ENCODE results near the gene CFDP1.

The CFDP1 gene

DNA sequence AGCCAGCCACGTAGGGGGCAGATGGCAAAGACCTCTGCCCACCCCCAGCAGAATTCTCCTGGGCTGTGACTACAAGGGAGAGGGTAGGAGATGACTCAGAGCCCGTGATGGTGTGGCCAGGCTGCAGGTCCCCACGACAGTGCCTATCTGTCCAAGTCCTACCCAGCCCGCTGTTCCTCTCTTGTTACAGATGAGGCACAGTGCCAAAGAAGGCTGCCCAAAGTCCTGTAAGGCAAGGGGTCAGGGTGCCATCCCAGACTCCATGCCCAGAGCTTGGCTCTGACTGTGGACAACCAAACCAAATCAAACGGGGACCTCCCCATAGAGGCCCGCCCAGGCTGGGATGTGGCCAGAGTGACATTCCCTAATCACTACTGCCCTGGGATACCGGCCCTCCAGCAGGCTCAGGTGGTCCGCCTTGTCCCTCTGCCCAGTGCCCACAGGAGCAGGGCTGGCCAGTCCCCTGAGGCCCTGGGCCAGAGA lies 169.3 kb downstream of the CFDP1 start:
- no peak for DNase-seq

DNA sequence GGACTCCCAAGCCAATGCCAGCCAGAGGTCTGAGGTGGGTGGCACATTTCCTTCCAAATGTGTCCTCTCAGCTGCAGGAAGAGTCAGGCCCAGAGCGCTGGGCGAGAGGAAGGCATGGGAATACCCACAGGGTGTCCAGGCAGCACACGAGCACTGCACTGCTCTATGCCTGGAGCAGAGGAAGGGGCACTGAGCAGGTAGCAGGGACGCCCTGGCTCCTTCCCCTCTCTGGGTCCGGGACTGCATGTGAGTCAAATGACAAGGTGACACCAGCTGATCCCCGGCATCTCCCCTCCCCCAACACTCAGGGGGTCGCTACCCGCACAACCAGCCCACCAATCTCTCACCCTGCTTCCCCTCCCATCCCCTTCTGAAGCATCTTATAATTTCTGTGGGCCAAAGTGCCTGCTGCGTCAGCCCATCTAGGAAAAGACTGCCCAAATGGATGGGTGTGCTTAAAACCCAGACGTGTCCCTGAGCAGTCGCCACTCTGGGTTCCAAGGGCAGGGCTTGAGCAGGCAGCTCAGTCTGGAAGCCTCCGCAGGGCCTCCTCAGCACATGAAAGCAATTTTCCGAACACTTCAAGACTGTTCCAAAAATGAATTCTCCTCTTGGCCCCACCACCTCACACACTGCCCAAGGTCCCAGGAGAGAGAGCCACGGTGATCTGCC lies 169.9 kb downstream of the CFDP1 start:
- DNase-seq: no peak

DNA sequence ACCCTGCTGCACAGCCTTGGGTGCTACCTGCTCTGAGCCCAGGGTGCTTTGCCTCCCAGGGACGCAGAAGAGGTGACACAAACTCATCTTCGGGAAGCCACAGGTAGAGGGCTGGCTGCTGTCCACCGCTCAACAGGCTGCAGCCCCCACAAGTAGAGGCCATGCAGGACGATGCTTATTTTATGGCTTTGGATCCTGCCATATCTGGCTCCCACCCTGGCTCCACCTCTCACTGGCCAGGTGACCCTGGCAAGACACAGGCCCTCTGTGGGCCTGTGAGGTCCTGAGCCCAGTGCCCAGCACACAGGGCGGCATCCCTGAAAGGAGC lies 170.5 kb downstream of the CFDP1 start:
- DNase-seq: no peak

DNA sequence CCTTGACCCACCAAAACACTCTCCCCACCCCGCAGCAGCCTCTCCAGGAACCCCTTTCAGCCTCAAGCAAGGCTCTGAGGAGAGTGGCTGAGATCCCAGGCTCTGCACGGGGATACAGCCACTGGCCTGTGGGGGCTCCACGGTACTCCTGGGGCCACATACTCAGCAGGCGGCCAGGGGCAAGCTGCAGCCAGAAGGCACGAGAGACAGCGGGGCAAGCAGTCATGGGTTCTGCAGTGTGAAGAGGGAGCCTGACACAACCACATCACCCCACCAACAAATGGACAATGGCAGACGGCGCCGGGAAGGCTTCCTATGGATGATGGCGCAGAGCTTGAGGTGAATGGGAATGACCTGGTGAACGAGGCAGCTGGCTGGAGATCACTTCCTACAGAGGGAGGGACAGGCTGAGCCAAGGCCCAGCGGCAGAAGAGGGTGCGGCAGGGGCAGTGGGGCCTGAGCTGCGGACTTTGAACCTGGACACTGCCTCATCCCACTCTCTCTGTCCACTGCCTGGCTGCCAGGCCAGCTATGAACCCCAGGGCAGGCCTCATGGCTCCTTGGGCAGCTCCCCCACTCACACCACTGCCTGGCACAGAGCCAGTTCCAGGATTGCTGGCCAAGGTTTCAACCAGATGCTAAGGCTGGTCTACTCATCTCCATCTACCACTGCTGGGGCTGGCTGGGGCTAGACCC lies 171.1 kb downstream of the CFDP1 start:
- no peak for DNase-seq

DNA sequence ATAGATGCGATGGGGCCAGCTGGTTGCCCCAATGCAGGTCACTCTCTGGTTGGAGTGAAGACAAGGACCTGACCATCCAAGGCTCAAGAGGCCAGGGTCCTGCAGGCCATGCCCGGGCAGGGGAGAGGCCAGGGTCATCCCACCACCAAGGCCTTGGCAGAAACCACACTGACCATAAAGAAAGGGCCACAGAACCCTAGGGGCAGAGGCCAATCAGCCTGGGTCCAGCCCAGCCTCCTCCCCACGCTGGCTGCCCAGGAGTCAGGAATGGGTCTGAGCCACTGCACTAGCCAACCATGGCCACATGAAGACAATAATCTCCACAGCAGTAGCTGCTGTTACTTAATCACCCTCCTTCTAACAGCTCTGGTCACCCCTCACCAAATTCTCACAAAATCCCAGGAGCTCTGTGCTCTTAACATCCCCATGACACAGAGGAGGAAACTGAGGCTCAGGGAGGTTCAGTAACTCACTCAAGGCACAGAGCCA lies 171.7 kb downstream of the CFDP1 start:
- no peak for DNase-seq

DNA sequence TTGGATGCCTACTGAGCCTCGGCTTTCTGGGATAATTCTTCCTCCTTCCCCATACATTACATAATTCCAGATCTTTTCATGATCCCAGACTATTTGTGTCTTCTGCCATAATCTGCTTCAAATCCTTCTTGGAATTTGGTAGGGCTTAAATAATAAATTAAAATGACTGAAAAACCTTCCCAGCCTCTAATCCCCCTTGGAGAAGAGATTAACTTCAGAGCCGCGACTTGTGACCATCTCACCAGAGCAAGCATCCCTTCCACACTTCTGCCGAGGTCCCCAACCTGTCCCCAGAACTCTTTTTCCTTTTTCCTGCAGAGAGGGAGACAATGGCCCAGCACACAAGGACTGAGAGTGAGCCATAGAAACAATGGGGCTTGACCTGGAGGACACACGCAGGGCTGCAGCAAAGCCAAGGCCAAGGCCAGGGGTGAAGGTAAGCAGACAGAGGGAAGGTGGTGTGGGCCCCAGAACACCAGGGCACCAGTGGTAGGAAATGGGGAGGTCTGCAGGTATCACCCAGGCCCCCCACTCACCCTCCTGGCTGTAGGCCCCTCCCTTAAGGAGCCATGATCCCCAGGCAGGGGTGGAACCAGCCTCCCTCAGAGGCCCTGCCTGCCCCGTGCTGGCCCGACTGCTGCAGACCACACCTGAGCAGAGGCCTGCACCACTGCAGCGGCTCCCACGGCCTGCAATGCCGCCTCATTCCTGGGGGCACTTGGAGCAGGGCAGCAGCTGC lies 172.3 kb downstream of the CFDP1 start:
- DNase-seq: no peak

DNA sequence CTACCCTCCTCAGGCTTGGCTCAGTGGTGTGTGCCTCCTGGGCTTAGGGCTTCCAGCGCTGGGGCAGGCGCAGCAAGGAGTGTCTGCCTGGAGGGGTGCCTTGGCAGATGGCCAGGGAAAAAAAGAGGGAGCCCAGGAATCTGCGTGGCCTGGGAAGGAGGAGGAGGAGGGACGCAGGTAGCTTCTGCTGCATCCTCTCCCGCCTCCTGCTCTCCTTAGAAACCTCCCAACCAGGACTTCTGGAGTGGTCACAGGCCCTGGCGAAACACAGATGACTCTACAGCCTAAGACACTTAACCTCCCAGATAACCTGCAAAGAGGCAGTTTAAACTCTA lies 174.5 kb downstream of the CFDP1 start:
- no peak for DNase-seq

DNA sequence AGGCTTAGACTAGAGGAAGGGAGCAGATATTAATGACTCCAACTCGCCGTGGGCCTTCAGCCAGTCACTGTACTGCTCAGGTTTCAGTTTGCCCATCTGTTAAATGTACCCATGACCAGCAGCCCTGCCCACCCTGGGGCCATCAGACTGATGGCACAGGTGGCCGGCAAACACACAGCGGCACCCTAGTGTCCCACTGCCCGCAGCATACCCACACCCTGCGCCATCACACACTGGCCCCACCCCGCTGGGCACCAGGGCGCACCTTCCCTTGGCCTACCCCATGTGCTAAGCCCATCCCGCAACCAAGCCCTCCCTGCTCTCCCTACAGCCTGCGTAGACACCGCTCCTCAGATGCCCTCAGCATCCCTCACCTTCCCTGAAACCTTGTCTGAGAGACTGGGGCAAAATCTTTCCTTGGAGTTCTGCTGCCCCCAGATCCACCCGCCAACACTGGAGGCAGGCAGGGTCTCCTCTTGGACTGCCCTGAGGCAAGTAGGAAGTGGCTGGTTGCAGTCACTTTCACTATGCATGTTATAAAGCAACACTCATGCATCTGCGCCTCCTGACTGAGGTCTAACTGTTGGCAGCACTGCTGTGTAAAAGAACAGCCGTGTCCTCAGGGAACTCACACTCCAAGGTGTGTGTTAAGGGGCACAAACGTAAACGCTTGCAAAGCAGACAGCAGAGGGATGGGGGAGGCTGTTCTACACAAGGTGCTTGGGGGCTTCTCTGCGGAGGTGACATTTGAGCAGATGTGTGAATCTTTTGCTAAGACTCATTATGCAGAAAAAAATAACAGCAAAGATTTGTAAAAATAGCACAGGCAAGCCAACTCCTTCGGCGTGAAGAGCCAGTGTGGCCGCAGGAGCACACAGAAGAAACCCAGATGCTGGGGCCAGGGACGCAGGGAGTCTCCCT lies 175.2 kb downstream of the CFDP1 start:
- no peak for DNase-seq

DNA sequence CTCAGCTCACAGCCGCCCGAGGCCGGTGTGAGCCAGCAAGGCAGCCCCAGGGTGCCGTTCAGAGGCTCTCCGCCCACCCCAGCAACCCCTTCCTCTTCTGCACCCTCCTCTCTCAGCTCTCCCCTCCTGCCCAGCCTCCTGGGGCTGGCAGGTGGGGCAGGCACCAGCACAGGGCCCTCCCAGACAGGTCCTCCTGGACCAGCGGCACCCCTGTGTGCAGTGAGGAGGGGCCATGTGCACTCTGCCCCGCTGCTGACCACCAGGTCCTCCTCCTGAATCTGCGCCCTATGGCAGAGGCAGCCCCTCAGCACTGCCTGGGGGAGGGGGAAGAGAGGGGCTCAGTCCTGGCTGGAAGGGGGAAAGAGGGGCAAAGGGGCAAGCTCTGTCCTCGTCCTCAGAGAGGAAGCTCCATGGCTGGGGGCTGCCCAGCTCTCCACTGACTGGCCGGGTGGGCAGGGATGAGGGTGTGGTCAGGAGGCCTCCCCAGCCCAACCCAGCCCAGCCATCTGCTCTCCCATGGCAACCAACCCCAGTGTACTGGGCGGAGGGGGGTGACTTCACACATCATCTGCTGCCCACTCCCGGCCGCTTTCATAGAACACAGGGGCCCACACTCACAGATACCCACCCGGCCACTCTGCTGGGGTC lies 176.5 kb downstream of the CFDP1 start:
- no peak for DNase-seq

DNA sequence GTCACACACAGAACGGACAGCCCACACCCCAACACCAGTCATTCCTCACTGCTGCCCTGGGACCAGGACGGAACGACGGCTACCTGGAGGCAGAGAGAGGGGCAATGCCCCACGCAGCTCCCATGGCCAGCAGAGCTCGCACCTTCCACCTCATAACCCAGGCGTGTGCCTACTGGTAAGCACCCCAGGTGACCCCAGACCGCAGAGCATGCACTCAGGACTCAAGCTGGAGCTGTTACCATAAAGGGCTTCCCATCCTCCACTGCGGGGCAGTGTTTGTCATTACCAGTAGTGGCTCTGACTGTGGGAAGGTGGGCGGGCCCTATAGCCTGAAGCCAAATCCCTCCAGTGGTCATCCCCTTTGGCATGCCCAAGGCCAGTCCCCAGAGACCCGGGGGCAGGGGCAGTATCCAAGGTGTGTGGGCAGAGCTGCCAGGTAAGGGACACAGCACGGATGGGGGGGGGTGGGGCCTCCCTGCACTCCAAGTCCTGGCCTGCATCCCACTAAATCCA lies 177.2 kb downstream of the CFDP1 start:
- DNase-seq: no peak

DNA sequence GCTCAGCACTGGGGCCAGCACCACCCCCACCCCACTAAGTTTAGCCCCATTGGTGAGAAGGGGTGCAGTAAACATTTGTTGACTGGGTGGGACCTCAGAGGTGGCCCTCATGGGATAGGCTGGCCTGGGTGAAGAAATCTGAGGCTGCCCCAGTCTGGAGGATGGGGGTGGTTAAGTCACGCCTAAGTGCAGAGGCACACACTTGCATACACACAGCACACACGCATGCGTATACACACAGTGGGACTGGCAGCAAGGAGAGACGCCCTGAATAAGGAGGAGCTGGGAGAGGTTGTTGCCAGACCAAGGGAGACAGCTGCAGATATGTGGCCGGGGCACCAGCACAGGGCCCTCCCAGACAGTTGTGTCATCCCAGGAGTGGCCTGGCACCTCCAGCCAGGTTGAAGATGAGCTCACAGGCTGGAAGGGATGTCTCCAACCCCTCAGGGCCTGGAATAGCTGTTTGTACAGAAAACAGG lies 178.9 kb downstream of the CFDP1 start:
- no peak for DNase-seq

DNA sequence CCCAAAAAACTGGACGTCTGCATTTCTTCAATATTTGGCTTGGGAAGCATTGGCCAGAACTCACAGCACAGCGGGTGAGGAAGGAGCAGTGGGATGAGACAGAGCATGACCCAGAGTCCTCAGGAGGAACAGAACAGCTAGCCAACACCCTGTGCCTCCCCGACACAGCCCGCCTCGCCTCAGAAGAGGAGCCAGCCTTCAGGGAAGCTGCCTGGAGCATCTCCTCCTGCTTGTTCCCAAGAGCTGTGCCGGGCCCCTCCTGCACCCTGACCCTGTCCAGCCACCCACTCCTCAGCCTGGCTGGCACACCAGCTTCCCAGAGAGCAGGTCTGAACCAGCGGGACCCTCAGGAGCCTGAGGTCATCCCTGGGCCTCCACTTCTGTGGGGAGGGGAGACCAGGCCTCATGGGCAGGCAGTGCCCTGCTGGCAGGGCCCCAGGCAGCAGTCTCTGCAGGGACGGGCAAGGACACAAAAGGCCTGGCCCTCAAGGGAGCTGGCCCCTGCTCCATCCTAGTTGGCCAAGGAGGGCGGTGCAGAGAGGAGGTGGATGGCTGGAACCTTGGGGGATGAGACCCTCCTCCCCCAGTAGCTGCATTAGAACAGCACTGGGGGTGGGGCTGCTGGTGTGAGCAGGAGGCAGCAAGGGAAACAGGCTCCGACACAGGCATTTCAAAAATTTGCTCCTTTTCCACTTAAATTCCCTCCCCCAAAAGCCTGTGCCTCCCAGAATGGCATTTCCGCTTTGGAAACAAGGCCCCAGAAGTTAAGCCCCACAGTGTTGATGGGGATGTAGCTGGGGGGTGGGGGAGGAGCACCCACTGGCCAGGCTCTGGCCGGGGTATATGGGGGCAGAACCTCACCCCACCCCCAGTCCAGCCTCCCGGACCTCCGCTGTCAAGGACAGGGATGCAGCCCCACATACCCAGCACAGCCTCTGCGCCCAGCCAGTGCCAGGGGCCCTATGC lies 180.1 kb downstream of the CFDP1 start:
- no peak for DNase-seq

DNA sequence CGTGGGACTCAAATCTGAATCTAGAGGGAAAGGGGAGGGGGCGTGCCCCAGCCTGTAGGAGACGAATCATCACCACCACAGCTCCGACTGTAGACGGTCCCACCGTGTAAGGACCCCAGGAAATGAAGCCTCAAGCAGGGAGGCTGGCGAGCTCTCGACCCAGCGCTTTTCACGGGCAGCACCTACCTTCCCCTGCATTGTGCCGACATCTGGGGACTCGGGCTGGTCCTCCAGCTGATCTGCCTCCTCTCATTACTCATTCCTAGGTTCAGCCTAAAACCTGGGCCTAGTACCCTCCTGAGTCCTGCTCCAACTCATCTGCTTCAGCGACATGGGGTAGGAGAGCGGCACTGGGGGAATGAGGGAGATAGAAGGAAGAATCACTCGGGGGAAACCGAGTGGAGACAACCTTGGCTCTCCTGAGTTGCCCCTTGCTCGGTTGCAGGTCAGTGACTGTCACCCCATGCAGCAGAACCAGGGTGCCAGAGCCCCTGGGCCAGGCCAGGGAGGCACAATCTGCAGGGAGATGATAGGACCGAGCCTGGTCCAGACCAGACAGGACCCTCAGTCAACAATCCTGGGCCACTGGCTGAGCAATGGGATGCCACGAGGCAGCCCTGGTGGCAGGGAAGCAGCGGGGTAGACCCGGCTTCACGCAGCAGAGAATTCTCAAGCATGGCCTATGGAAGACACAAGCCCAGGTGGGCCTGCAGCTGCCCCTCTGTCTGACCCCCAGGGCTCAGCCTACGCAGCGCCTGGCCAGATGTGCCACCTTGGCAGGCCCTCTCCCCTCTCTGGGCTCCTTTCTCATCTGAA lies 181.0 kb downstream of the CFDP1 start:
- DNase-seq: no peak

DNA sequence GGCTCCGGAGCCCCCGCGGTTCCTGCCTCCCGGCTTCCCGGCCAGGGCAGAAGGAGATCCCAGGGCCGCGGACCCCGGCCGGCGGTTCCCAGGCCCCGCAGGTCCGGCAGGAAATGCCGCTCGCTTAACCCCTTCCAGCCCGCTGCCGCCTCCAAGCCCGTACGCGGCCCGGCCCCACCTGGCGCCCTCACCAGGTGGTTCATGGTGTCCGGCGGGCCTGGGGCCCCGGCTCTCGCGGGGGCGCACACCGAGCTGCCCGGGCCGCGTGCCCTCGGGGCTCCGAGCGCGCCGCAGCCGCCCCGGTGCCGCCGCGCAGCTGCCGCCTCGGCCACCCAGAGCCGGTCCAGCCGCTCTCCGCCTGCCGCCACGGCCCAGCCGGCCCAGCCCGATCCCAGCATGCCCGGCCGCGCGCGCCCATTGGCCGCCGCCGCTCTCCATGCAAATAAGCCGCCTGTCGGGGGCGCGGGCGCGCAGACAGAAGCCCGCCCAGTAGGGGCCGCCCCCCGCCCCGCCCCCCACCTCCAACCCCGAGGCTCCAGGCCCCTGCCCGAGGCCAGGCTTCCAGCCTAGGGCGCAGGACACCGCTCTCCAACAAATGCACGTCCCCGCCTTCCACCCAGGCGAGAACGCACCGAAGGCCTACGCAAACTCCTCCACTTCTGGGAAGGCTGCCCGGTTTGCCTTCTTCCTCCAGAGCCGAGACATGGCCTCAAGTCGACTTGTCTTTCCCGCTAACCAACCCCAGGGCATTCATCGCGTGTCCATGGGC lies 181.8 kb downstream of the CFDP1 start, which contains the start of gene BCAR1:
Gene BCAR1, minus strand, starts transcription at position 345 of the 769 bp plus-strand sequence. Its CDS starts 142 bp downstream, at position 203.
- peak; percentile 40 to 67 for DNase-seq

DNA sequence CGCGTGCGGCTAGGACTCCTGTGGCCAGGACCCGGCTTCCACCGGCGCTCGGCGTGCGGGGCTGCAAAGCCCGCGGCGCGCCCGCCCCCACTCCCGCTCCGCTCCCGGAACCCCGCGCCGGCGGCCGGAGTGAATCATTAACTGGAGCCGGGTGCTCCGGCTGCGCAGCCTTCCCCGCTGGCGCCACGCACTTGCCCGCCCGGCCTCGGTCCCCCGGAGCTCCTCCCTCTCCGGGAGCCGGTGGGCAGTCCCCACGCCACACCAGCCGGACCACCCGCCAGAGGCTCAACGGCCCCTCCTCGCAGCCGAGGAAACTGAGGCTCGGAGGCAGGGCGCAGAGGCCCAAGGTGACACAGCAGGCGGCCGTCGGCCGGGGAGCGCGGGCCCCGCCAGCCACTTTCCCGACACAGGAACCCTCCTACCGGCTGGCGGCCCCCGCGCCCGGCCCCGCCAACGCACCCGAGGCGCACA lies 182.5 kb downstream of the CFDP1 start:
- DNase-seq: no peak

DNA sequence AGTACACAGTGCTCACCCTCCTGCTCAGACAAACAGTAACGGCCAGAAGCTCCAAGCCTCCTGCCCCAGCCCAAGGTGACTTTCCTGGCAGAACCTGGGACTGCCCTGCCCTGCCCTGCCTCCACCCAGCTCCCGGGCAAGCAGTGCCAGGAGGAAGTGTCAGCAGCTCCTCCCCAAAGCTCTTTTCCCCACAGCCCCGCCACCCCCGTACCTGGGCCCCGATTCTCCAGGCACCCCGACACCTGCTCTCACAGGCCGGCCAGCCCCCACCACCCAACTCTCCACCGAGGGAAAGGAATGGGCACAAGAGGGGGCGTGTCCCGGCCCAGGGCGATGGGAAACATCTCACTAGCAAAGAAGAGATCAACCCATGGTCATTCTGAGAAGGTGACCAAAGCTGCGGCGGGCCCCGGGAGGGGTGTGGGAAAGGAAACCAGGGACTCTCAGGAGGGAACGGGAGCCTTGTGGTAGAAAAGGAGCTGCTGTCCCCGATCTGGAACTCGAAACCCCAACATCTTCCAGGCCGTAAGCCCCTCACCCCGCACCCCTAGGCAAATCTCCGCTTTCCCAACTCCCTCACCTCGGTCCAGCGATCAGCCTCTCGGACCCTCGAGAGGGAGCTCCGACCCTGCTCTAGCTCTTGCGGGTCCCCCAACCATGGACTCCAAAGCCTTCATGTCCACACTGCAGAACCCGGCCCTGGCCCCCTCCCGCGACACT lies 183.1 kb downstream of the CFDP1 start:
- DNase-seq: no peak

DNA sequence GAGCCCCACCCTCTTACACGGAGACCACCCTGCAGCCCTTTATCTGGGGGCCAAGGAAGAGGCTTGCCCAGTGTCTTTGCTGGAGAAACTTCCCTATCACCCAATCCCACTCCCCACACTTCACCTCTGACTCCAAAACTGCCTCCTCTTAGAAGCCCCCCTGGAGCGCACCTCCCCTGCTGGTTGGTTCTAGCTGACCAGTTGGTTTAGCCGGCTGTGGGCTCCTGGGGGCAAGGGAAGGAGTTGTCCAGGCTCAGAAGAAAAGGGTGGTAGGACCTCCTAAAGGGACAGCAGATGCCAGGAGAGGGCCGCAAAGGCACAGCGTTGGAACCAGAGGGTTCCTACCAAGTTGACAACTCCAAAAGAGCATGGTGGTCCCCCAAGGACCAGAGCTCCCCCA lies 183.9 kb downstream of the CFDP1 start:
- DNase-seq: no peak

Measured in NCI-H2081 (cell line).